Heart left ventricle (tissue), 13 donors: ENCODE measurements around the gene RFNG.

ENCODE experiments used
- POLR2A ChIP-seq, 2 donors: fragments of 450-650 bp; IDR thresholded peaks; one replicate each; pipeline ENCODE4 v1.6.1; 2017; ENCODE audit warnings: antibody characterized with exemption in 2 of 2, mild to moderate bottlenecking in 2 of 2, moderate library complexity in 2 of 2
- TF ChIP-seq, protein P1 (sequence below), 12 donors: fragments of 200-600 bp; sonication (generic) in 4 of 12; IDR thresholded peaks; one replicate each; pipeline versions ENCODE4 v1.5.0 to v1.8.0; 2018 to 2022; ENCODE audit warnings: antibody characterized with exemption in 12 of 12, mild to moderate bottlenecking in 5 of 12
- donor health status: ischemic (EF 13 %, LVEDD 7.1; RV severe dilation, severe dysfunction).
- donor health status: DM: no; HTN: yes; CAD: no.
- donor health status: DM: no; HTN: no; CAD: no.
- donor health status: ischemic (EF 25% LVEDD 6.9; RV normal size, moderate dysfunction).
- donor health status: ischemic (EF 25% LVEDD 5.7; RV mildly dilated, moderate dysfunction).
- donor health status: ischemic (EF 35%, LVEDD 5.7; RV mildly dilated, moderate dysfunction).
- donor health status: nonischemic (EF 11% LVEDD 7.7; RV severe dilation, severe dysfunction).
- donor health status: DM: yes; HTN: yes; CAD: no.
- donor health status: PGD.
- donor health status: ischemic (EF 29% LVEDD 5.4; RV normal size, mild dysfunction).
- donor health status: nonischemic (EF 23%, LVEDD 6.1; RV moderate dilation, normal function).

GRCh38 chr17:82031303-82031884, 20.2 kb downstream of the RFNG start, which contains the start of gene RAC3:
- TF ChIP-seq, protein P1, sequence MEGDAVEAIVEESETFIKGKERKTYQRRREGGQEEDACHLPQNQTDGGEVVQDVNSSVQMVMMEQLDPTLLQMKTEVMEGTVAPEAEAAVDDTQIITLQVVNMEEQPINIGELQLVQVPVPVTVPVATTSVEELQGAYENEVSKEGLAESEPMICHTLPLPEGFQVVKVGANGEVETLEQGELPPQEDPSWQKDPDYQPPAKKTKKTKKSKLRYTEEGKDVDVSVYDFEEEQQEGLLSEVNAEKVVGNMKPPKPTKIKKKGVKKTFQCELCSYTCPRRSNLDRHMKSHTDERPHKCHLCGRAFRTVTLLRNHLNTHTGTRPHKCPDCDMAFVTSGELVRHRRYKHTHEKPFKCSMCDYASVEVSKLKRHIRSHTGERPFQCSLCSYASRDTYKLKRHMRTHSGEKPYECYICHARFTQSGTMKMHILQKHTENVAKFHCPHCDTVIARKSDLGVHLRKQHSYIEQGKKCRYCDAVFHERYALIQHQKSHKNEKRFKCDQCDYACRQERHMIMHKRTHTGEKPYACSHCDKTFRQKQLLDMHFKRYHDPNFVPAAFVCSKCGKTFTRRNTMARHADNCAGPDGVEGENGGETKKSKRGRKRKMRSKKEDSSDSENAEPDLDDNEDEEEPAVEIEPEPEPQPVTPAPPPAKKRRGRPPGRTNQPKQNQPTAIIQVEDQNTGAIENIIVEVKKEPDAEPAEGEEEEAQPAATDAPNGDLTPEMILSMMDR (IDR thresholded peaks at IDR 0.05), result no peak
- TF ChIP-seq POLR2A (IDR thresholded peaks at IDR 0.05), result no peak
